ENCODE data around the gene CCDC43.
"Not testable (repeated sequence)": the region's sequence is repeated elsewhere in the genome, so short reads cannot be mapped to it uniquely, and the experiment has no call there.

CCDC43 gene

DNA sequence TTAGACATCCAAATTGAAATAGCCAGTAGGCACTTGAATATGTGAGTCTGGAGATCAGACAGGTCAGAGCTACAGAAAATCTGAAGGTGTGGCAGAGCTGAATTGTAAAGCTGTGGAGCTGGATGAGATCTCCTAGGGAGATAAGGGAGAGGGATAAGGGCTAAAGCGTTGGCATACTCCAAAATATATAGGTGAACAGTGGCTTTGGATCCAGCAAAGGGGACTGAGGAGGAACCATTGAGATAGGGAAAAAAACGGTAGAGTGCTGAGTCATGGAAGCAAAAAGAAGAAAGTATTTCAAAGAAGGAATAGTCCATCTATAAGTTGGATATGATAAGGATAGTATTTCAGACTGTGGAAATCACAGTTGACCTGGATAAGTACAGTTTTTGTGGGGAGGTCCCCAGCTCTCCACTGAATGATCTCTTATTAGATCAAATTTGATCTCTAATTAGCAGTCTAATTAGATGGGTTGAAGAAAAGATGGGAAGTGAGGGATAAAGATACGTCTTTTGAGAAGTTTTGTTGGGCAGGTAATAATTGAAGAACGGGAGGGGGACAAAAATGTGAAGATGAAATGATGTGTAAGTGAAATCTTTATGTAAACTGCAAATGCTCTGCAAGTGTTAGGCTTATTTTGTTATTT is 18.3 kb upstream of the CCDC43 start:
- peaks cover 3% of the 10 kb centered on the region for H3K4me1 ChIP-seq (ENCODE audit: control insufficient read depth, insufficient read depth, low read length, poor library complexity, severe bottlenecking)
- no peaks in the 10 kb centered on the region for H3K27me3 ChIP-seq (replicated peaks; ENCODE audit: control insufficient read depth, insufficient read depth, low read length, poor library complexity, severe bottlenecking)
- no peak for DNase-seq
- peak overlapping the region; percentile 56 for H3K27ac ChIP-seq (ENCODE audit: insufficient read depth, low read length, poor library complexity, severe bottlenecking)
- peak overlapping the region; percentile 98 for H3K4me3 ChIP-seq (ENCODE audit: insufficient read depth, low read depth, low read length, poor library complexity, severe bottlenecking)
- H3K36me3 ChIP-seq (ENCODE audit: control insufficient read depth, insufficient read depth, low read length): no peaks in the 10 kb centered on the region
- no peaks in the 10 kb centered on the region for H3K9me3 ChIP-seq (ENCODE audit: control insufficient read depth, low read length)

DNA sequence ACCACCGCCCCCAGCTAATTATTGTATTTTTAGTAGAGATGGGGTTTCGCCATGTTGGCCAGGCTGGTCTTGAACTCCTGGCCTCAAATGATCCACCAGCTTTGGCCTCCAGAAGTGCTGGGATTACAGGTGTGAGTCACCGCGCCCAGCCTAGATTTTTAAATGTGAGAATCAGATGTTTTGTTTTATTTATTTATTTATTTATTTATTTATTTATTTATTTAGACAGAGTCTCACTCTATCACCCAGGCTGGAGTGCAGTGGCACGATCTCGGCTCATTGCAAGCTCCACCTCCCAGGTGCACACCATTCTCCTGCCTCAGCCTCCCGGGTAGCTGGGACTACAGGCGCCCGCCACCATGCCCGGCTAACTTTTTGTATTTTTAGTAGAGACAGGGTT is 10.7 kb upstream of the CCDC43 start:
- not testable (repeated sequence) for H3K27ac ChIP-seq (ENCODE audit: insufficient read depth, low read length, poor library complexity, severe bottlenecking); DNase-seq; H3K4me1 ChIP-seq (ENCODE audit: control insufficient read depth, insufficient read depth, low read length, poor library complexity, severe bottlenecking); H3K4me3 ChIP-seq (ENCODE audit: insufficient read depth, low read depth, low read length, poor library complexity, severe bottlenecking); H3K9me3 ChIP-seq (ENCODE audit: control insufficient read depth, low read length); H3K36me3 ChIP-seq (ENCODE audit: control insufficient read depth, insufficient read depth, low read length); H3K27me3 ChIP-seq (replicated peaks; ENCODE audit: control insufficient read depth, insufficient read depth, low read length, poor library complexity, severe bottlenecking)

DNA sequence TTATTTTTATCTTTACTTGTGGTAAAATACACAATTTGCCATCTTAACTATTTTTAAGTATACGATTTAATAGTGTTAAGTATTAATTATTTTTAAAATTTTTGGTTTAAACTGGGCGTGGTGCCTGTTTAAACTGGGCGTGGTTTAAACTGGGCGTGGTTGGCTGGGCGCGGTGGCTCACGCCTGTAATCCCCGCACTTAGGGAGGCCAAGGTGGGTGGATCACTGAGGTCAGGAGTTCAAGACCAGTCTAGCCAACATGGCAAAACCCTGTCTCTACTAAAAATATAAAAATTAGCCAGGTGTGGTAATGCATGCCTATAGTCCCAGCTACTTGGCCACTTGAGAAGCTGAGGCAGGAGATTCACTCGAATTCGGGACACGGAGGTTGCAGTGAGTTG is 4.0 kb upstream of the CCDC43 start:
- Histone ChIP-seq H3K4me1 (ENCODE audit: control insufficient read depth, insufficient read depth, low read length, poor library complexity, severe bottlenecking) (peaks cover 12% of the 10 kb centered on the region), H3K9me3 (ENCODE audit: control insufficient read depth, low read length) (no peaks in the 10 kb centered on the region), H3K36me3 (ENCODE audit: control insufficient read depth, insufficient read depth, low read length) (no peaks in the 10 kb centered on the region), H3K27ac (ENCODE audit: insufficient read depth, low read length, poor library complexity, severe bottlenecking) (no peak overlapping the region), H3K27me3 (replicated peaks; ENCODE audit: control insufficient read depth, insufficient read depth, low read length, poor library complexity, severe bottlenecking) (no peaks in the 10 kb centered on the region), H3K4me3 (ENCODE audit: insufficient read depth, low read depth, low read length, poor library complexity, severe bottlenecking) (no peak overlapping the region)
- no peak for DNase-seq

DNA sequence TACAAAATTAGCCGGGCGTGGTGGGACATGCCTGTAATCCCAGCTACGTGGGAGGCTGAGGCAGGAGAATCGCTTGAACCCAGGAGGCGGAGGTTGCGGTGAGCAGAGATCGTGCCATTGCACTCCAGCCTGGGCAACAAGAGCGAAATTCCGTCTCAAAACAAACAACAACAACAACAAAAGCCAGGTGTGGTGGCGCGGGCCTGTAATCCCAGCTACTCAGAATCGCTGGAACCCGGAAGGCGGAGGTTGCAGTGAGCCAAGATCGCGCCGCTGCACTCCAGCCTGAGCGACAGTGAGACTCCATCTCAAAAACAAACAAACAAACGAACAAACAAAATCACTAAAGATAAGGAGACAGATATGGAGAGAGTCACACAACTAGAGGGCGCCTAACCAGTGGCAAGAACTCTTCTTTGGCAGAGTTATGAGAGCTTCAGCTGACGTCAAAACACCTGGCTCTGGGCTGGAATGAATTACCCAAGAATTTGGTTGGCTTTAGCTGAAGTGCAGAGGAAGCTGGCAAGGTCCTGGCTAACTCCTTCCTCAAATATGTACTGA is 1.2 kb upstream of the CCDC43 start:
- H3K36me3 ChIP-seq (ENCODE audit: control insufficient read depth, insufficient read depth, low read length); H3K27me3 ChIP-seq (replicated peaks; ENCODE audit: control insufficient read depth, insufficient read depth, low read length, poor library complexity, severe bottlenecking); H3K4me3 ChIP-seq (ENCODE audit: insufficient read depth, low read depth, low read length, poor library complexity, severe bottlenecking); DNase-seq; H3K27ac ChIP-seq (ENCODE audit: insufficient read depth, low read length, poor library complexity, severe bottlenecking); H3K9me3 ChIP-seq (ENCODE audit: control insufficient read depth, low read length): not testable (repeated sequence)
- H3K4me1 ChIP-seq (ENCODE audit: control insufficient read depth, insufficient read depth, low read length, poor library complexity, severe bottlenecking): peaks cover 13% of the 10 kb centered on the region

DNA sequence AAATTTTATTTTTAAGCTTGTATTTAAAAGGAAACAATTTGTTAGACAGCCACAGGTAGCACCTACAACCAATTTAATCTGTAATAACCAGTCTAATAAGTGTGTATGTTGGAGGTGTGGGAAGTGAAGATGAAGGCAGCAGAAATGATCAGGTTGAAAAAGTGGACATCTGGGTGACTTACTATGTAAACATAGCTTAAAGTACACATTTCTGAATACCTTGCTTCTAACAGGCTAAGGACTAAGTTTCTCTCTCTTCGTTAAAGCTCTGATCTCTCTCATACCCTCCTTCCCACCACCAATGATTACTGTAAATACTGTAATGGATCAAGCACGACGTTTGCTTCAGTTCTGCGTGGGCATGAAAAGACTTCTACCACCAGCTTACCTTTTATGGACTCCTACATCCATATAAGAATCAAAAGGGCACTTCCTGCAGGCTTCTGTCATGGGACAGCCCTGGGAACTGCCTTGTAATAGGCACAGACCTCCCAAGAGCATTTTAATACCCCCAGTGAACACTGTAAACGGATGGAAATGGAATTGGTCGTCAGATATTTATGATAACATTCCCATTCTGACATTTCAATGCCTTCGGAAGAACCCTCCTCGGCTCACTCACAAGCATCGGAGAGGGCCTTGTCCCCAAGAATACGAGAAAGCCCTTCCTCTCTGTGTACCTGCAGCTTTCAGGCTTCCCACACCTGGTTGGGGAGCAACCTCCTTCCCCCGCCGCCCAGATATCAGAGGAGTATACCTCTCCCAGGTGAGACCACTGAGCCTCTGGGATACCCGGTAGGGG is 700 bp downstream of the CCDC43 start:
- H3K36me3 ChIP-seq (ENCODE audit: control insufficient read depth, insufficient read depth, low read length): peaks cover under 1% of the 10 kb centered on the region
- no peaks in the 10 kb centered on the region for H3K9me3 ChIP-seq (ENCODE audit: control insufficient read depth, low read length)
- H3K27ac ChIP-seq (ENCODE audit: insufficient read depth, low read length, poor library complexity, severe bottlenecking): peak overlapping the region; percentile 79
- peaks cover 13% of the 10 kb centered on the region for H3K4me1 ChIP-seq (ENCODE audit: control insufficient read depth, insufficient read depth, low read length, poor library complexity, severe bottlenecking)
- H3K4me3 ChIP-seq (ENCODE audit: insufficient read depth, low read depth, low read length, poor library complexity, severe bottlenecking): peak overlapping the region; percentile 99
- no peak for DNase-seq
- no peaks in the 10 kb centered on the region for H3K27me3 ChIP-seq (replicated peaks; ENCODE audit: control insufficient read depth, insufficient read depth, low read length, poor library complexity, severe bottlenecking)

DNA sequence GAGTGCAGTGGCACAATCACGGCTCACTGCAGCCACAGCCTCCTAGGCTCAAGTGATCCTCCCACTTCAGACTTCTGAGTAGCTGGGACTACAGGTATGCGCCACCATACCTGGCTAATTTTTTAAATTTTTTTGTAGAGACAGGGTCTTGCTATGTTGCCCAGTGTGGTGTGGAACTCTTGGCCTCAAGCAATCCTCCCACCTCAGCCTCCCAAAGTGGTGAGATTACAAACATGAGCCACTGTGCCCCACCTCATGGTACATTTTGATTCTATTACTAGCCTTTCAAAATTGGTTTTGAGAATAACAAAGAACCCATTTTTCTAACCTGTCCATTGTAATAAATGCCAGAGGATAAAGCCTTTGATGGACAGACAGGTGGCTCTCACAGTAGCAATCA is 1.4 kb downstream of the CCDC43 start:
- DNase-seq: no peak
- H3K27ac ChIP-seq (ENCODE audit: insufficient read depth, low read length, poor library complexity, severe bottlenecking): no peak overlapping the region
- peaks cover 8% of the 10 kb centered on the region for H3K36me3 ChIP-seq (ENCODE audit: control insufficient read depth, insufficient read depth, low read length)
- no peak overlapping the region for H3K4me3 ChIP-seq (ENCODE audit: insufficient read depth, low read depth, low read length, poor library complexity, severe bottlenecking)
- H3K4me1 ChIP-seq (ENCODE audit: control insufficient read depth, insufficient read depth, low read length, poor library complexity, severe bottlenecking): peaks cover 13% of the 10 kb centered on the region
- H3K27me3 ChIP-seq (replicated peaks; ENCODE audit: control insufficient read depth, insufficient read depth, low read length, poor library complexity, severe bottlenecking): no peaks in the 10 kb centered on the region
- H3K9me3 ChIP-seq (ENCODE audit: control insufficient read depth, low read length): no peaks in the 10 kb centered on the region

DNA sequence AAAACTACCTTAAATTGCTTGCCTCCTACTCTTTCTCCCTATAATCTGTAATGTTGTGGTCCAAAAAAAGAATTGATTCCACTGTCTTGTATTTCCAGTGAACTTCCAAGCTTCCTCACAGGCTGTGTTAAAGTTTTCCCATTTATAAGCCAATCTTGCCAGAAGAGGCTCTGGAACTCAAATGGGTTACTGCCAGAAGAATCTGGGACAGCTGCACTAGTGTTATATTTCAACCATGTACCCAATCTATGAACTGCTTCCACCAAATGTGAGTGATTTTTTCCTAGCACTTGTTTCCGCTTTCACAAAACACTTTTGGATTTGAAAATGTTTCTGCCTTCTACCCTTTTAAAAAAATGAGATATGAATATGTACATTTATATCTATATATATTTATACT is 1.8 kb downstream of the CCDC43 start:
- no peaks in the 10 kb centered on the region for H3K27me3 ChIP-seq (replicated peaks; ENCODE audit: control insufficient read depth, insufficient read depth, low read length, poor library complexity, severe bottlenecking)
- no peaks in the 10 kb centered on the region for H3K9me3 ChIP-seq (ENCODE audit: control insufficient read depth, low read length)
- H3K27ac ChIP-seq (ENCODE audit: insufficient read depth, low read length, poor library complexity, severe bottlenecking): no peak overlapping the region
- peaks cover 12% of the 10 kb centered on the region for H3K36me3 ChIP-seq (ENCODE audit: control insufficient read depth, insufficient read depth, low read length)
- DNase-seq: no peak
- H3K4me3 ChIP-seq (ENCODE audit: insufficient read depth, low read depth, low read length, poor library complexity, severe bottlenecking): no peak overlapping the region
- H3K4me1 ChIP-seq (ENCODE audit: control insufficient read depth, insufficient read depth, low read length, poor library complexity, severe bottlenecking): peaks cover 13% of the 10 kb centered on the region

DNA sequence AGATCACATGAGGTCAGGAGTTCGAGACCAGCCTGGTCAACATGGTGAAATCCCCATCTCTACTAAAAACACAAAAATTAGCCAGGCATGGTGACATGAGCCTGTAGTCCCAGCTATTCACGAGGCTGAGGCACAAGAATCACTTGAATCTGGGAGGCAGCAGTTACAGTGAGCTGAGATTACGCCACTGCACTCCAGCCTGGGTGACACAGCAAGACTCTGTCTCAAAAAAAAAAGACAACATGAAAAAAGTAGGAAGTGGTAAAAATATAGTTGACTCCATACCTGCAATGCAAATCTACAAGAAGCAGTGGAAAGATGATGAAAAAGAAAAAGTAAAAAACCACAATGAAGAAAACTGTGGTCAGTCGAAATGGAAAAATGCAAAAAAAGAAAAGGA is 6.3 kb downstream of the CCDC43 start:
- H3K36me3 ChIP-seq (ENCODE audit: control insufficient read depth, insufficient read depth, low read length): peaks cover 49% of the 10 kb centered on the region
- not testable (repeated sequence) for H3K27me3 ChIP-seq (replicated peaks; ENCODE audit: control insufficient read depth, insufficient read depth, low read length, poor library complexity, severe bottlenecking); H3K27ac ChIP-seq (ENCODE audit: insufficient read depth, low read length, poor library complexity, severe bottlenecking); H3K4me1 ChIP-seq (ENCODE audit: control insufficient read depth, insufficient read depth, low read length, poor library complexity, severe bottlenecking); H3K4me3 ChIP-seq (ENCODE audit: insufficient read depth, low read depth, low read length, poor library complexity, severe bottlenecking); DNase-seq; H3K9me3 ChIP-seq (ENCODE audit: control insufficient read depth, low read length)

DNA sequence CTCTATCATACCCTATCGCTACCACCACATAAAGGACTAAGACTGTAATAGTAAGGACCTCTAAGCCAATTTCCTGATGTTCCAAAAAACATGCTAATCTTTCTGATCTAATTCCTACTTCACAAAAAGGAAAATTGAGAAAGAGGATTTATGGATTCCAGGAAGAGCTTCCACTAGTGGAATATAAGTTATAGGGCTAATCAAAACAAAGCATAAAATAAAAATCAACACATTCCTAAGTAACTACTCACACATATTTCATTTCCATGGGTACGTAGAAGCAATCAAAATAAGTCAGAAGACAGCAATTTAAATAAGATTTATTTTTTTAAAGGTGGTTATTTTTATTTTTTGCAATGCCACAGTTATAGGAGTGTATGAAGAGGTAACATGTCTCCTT is 12.4 kb downstream of the CCDC43 start:
- Histone ChIP-seq H3K9me3 (ENCODE audit: control insufficient read depth, low read length) (no peaks in the 10 kb centered on the region), H3K4me3 (ENCODE audit: insufficient read depth, low read depth, low read length, poor library complexity, severe bottlenecking) (no peak overlapping the region), H3K4me1 (ENCODE audit: control insufficient read depth, insufficient read depth, low read length, poor library complexity, severe bottlenecking) (no peaks in the 10 kb centered on the region), H3K36me3 (ENCODE audit: control insufficient read depth, insufficient read depth, low read length) (peaks cover 41% of the 10 kb centered on the region), H3K27ac (ENCODE audit: insufficient read depth, low read length, poor library complexity, severe bottlenecking) (no peak overlapping the region), H3K27me3 (replicated peaks; ENCODE audit: control insufficient read depth, insufficient read depth, low read length, poor library complexity, severe bottlenecking) (no peaks in the 10 kb centered on the region)
- no peak for DNase-seq

DNA sequence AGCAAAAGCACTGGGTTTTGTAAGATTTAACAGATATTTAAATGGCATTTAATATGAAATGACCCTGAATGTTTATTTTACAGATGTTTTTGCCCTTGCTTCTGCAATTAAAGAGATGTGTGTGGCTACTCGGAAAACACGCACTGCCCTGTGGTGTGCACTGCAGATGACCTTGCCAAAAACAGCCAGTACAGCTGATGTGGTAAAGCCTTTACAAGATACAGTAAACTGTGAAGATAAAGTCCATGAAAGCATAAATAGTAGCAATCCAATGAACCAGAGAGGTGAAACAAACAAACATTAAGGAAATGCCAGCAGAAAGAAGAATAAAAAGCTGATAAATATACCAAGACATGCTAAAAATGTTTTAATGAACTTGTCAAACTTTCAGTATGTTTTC is 15.7 kb downstream of the CCDC43 start:
- Histone ChIP-seq H3K4me3 (ENCODE audit: insufficient read depth, low read depth, low read length, poor library complexity, severe bottlenecking) (no peak overlapping the region), H3K9me3 (ENCODE audit: control insufficient read depth, low read length) (no peaks in the 10 kb centered on the region), H3K27me3 (replicated peaks; ENCODE audit: control insufficient read depth, insufficient read depth, low read length, poor library complexity, severe bottlenecking) (no peaks in the 10 kb centered on the region), H3K36me3 (ENCODE audit: control insufficient read depth, insufficient read depth, low read length) (peaks cover 12% of the 10 kb centered on the region), H3K27ac (ENCODE audit: insufficient read depth, low read length, poor library complexity, severe bottlenecking) (no peak overlapping the region), H3K4me1 (ENCODE audit: control insufficient read depth, insufficient read depth, low read length, poor library complexity, severe bottlenecking) (no peaks in the 10 kb centered on the region)
- DNase-seq: no peak
